Immature natural killer cell (primary cell): Measurements from ENCODE around the gene HIRA. TPM values are rescaled to one million over a fixed set of nuclear protein-coding genes. Genes with fewer than 3 reads are reported as not detected.
"Not testable (repeated sequence)": the region's sequence is repeated elsewhere in the genome, so short reads cannot be mapped to it uniquely, and the experiment has no call there.

Experiments
- DNase-seq, 3 donors: peaks; one replicate each; pipeline ENCODE4 v3.0.0; 2022; ENCODE audit warnings: mixed read lengths in 1 of 3
- H3K27ac Mint-ChIP-seq, 6 donors: one replicate each; pipeline ENCODE4 v1.8.0; 2020; ENCODE audit warnings: mixed read lengths in 6 of 6, mild to moderate bottlenecking in 5 of 6, inconsistent platforms in 4 of 6, moderate library complexity in 3 of 6
- H3K27me3 Mint-ChIP-seq, 3 donors: one replicate each; pipeline ENCODE4 v1.8.0; 2020 to 2021; ENCODE audit warnings: low read depth in 3 of 3, mild to moderate bottlenecking in 3 of 3, mixed read lengths in 3 of 3, moderate library complexity in 3 of 3, inconsistent platforms in 1 of 3
- H3K36me3 Mint-ChIP-seq, 3 donors: one replicate each; pipeline ENCODE4 v1.8.0; 2020; ENCODE audit warnings: mixed read lengths in 3 of 3, inconsistent platforms in 2 of 3, mild to moderate bottlenecking in 2 of 3
- H3K4me1 Mint-ChIP-seq, 2 donors: one replicate each; pipeline ENCODE4 v1.8.0; 2020; ENCODE audit warnings: inconsistent platforms in 2 of 2, mild to moderate bottlenecking in 2 of 2, mixed read lengths in 2 of 2, moderate library complexity in 1 of 2
- H3K4me3 Mint-ChIP-seq, 5 donors: one replicate each; pipeline ENCODE4 v1.8.0; 2020; ENCODE audit warnings: mild to moderate bottlenecking in 5 of 5, mixed read lengths in 5 of 5, inconsistent platforms in 3 of 5, moderate library complexity in 3 of 5
- H3K9me3 Mint-ChIP-seq, 6 donors: one replicate each; pipeline ENCODE4 v1.8.0; 2020; ENCODE audit warnings: mild to moderate bottlenecking in 6 of 6, mixed read lengths in 6 of 6, inconsistent platforms in 4 of 6, moderate library complexity in 3 of 6
- polyA plus RNA-seq, 3 donors: library from polyadenylated mRNA; unstranded; fragments of 300-500 nt; fragmentation: Illumina TruSeq; gene quantifications; one replicate each; pipeline ENCODE4 v1.2.3, GENCODE V29; 2021

The HIRA gene
- polyA plus RNA-seq, 3 donors from 2014 or later, result 4.3 to 11.5 (median 5.2) TPM

DNA sequence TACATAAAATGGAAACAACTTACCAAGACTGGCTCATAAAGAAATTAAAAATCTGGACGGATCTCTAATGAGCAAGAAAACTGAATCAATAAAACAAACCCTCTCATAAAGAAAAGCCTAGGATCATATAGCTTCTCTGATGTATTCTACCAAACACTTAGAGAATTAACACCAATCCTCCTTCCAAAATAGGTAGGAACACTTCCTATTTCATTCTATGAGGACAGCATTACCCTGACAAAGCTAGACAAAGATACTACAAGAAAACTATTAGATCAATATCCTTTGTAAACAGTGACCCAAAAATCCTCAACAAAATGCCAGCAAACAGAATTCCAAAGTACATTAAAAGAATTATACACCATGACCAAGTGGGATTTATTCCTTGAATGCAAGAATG lies 87.1 kb downstream of the HIRA start:
- H3K4me3 Mint-ChIP-seq, result no peak overlapping the region
- H3K27me3 Mint-ChIP-seq, result peaks cover 0 to 4% (median 2%) of the 10 kb centered on the region in 3 donors
- DNase-seq, result no peak
- no peaks in the 10 kb centered on the region for H3K9me3 Mint-ChIP-seq
- peak overlapping the region; percentile 3 to 79 (median 44) for H3K27ac Mint-ChIP-seq
- peaks cover 38 to 48% (median 38%) of the 10 kb centered on the region in 3 donors for H3K36me3 Mint-ChIP-seq
- peaks cover 5 to 40% of the 10 kb centered on the region in 2 donors for H3K4me1 Mint-ChIP-seq

GRCh38 chr22:19343470-19343869 lies 88.1 kb downstream of the HIRA start:
- Mint-ChIP-seq H3K27me3 (peaks cover 0 to 2% (median 2%) of the 10 kb centered on the region in 3 donors), H3K27ac (peak overlapping the region in 3 of 6 donors; percentile 9 to 79 (median 77))

GRCh38 chr22:19341500-19341899 lies 90.0 kb downstream of the HIRA start:
- Mint-ChIP-seq H3K27me3 (no peaks in the 10 kb centered on the region), H3K36me3 (peaks cover 61 to 65% (median 64%) of the 10 kb centered on the region in 3 donors), H3K27ac (peak overlapping the region in 4 of 6 donors; percentile 19 to 30 (median 23)), H3K9me3 (peaks cover 10 to 28% (median 24%) of the 10 kb centered on the region in 6 donors), H3K4me1 (peaks cover 5 to 46% of the 10 kb centered on the region in 2 donors), H3K4me3 (no peak overlapping the region)
- no peak for DNase-seq

More at GRCh38 chr22:19343470-19343869, 88.1 kb downstream of the HIRA start:
- Mint-ChIP-seq H3K9me3 (peaks cover 0 to 8% (median 5%) of the 10 kb centered on the region in 6 donors), H3K36me3 (peaks cover 45 to 54% (median 45%) of the 10 kb centered on the region in 3 donors), H3K4me3 (no peak overlapping the region), H3K4me1 (peaks cover 5 to 48% of the 10 kb centered on the region in 2 donors)
- DNase-seq, result no peak

DNA sequence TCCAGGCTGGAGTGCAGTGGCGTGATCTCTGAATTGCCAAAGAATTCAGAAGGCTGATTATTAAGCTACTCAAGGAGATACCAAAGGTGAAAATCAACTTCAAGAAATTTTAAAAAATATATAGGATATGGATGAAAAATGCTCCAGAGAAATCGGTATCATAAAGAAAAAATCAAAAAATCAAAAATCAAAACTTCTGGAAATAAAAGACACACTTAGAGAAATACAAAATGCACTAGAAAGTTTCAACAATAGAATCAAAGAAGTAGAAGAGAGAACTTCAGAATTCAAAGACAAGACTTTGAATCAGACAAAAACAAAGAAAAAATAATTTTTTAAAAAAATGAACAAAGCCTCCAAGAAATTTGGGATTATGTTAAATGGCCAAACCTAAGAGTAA lies 94.4 kb downstream of the HIRA start:
- Mint-ChIP-seq H3K4me1 (peaks cover 5 to 31% of the 10 kb centered on the region in 2 donors), H3K9me3 (peaks cover 27 to 67% (median 57%) of the 10 kb centered on the region in 6 donors), H3K36me3 (peaks cover 86 to 93% (median 89%) of the 10 kb centered on the region in 3 donors), H3K27ac (no peak overlapping the region), H3K27me3 (peaks cover 3 to 5% (median 4%) of the 10 kb centered on the region in 3 donors), H3K4me3 (no peak overlapping the region)
- no peak for DNase-seq

- Mint-ChIP-seq H3K36me3 (peaks cover 86 to 93% (median 90%) of the 10 kb centered on the region in 3 donors), H3K4me1 (peaks cover 2 to 24% of the 10 kb centered on the region in 2 donors), H3K4me3 (no peak overlapping the region), H3K27ac (peak overlapping the region in 1 of 6 donors; percentile 39), H3K27me3 (peaks cover 5 to 9% (median 6%) of the 10 kb centered on the region in 3 donors), H3K9me3 (peaks cover 30 to 73% (median 59%) of the 10 kb centered on the region in 6 donors)
- DNase-seq, result no peak
These were observed 95.1 kb downstream of the HIRA start for GRCh38 chr22:19336133-19337075.

DNA sequence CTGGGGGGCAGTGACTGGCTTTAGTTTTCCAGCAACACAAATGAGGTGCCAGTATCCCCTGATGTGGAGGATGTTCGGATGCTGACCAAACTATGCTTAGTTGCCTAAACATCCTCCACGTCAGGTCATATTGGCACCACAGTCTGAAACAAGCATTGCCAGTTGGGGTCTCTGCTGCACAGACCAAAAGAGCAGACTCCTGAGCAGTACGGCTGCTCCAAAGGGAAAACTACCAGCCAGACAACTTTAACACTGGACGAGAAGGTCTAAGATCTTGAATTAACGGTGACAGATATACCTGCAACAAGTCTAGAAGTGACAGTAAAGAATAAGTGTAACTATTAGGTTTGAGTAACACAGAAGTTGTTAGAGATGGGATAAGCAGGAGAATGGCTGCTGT lies 99.6 kb downstream of the HIRA start:
- Mint-ChIP-seq H3K4me3 (no peak overlapping the region), H3K27ac (no peak overlapping the region), H3K9me3 (peaks cover 20 to 61% (median 41%) of the 10 kb centered on the region in 6 donors), H3K36me3 (peaks cover 71 to 83% (median 83%) of the 10 kb centered on the region in 3 donors), H3K27me3 (peaks cover 7 to 16% (median 8%) of the 10 kb centered on the region in 3 donors), H3K4me1 (peaks cover 0 to 1% of the 10 kb centered on the region in 2 donors)
- no peak for DNase-seq

GRCh38 chr22:19331474-19331873 lies 100.1 kb downstream of the HIRA start:
- no peak for DNase-seq
- no peak overlapping the region for H3K4me3 Mint-ChIP-seq

DNA sequence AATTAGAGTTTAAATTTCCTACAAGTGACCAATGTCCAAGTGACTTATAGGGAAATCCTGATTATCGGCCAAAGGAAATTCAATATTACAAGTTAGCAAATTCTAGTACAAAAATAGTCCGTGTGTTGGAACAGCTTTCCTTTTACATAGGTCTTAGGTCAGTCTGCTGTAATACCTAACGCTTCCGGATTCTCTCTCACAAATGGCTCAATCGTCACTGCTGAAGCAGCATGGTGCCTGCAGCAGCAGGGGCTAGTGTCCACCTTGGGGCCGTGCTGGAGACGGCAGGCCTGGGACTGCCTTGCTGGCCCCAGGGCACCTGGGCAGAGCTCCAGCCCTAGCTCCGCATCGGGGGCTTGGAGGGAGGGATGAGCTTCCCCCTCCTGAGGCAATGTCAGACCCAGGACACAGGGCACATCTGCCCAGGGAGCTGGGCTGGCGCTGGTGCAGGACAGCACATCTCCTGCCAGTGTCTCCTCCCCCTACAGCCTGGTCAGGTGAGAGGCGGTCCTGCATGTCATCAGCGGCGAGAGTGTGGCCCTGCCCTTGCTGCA lies 100.6 kb downstream of the HIRA start:
- Mint-ChIP-seq H3K27me3 (peaks cover 7 to 19% (median 8%) of the 10 kb centered on the region in 3 donors), H3K9me3 (peaks cover 21 to 57% (median 34%) of the 10 kb centered on the region in 6 donors)

More at GRCh38 chr22:19331474-19331873, 100.1 kb downstream of the HIRA start:
- peaks cover 7 to 16% (median 8%) of the 10 kb centered on the region in 3 donors for H3K27me3 Mint-ChIP-seq
- peaks cover 0 to 1% of the 10 kb centered on the region in 2 donors for H3K4me1 Mint-ChIP-seq
- H3K36me3 Mint-ChIP-seq, result peaks cover 67 to 78% (median 78%) of the 10 kb centered on the region in 3 donors
- H3K9me3 Mint-ChIP-seq, result peaks cover 20 to 57% (median 37%) of the 10 kb centered on the region in 6 donors
- peak overlapping the region in 2 of 6 donors; percentile 12 to 40 for H3K27ac Mint-ChIP-seq

GRCh38 chr22:19330205-19330604 lies 101.3 kb downstream of the HIRA start:
- not testable (repeated sequence) for H3K4me1 Mint-ChIP-seq, DNase-seq, H3K27ac Mint-ChIP-seq, H3K4me3 Mint-ChIP-seq
- Mint-ChIP-seq H3K9me3 (peaks cover 17 to 50% (median 27%) of the 10 kb centered on the region in 6 donors), H3K36me3 (peaks cover 60 to 67% (median 66%) of the 10 kb centered on the region in 3 donors), H3K27me3 (peaks cover 7 to 19% (median 8%) of the 10 kb centered on the region in 3 donors)

More for the DNA sequence above, 100.6 kb downstream of the HIRA start:
- peaks cover 0 to 1% of the 10 kb centered on the region in 2 donors for H3K4me1 Mint-ChIP-seq
- no peak overlapping the region for H3K4me3 Mint-ChIP-seq
- peaks cover 67 to 73% (median 73%) of the 10 kb centered on the region in 3 donors for H3K36me3 Mint-ChIP-seq
- H3K27ac Mint-ChIP-seq, result peak overlapping the region in 2 of 6 donors; percentile 12 to 40
- DNase-seq, result no peak

GRCh38 chr22:19329454-19329853 lies 102.1 kb downstream of the HIRA start:
- Mint-ChIP-seq H3K9me3 (peaks cover 13 to 49% (median 24%) of the 10 kb centered on the region in 6 donors), H3K27me3 (peaks cover 7 to 19% (median 8%) of the 10 kb centered on the region in 3 donors), H3K4me3 (no peak overlapping the region), H3K36me3 (peaks cover 54 to 60% (median 60%) of the 10 kb centered on the region in 3 donors), H3K4me1 (peaks cover 0 to 1% of the 10 kb centered on the region in 2 donors), H3K27ac (no peak overlapping the region)
- DNase-seq, result no peak

- no peak for DNase-seq
- H3K27ac Mint-ChIP-seq, result no peak overlapping the region
- H3K36me3 Mint-ChIP-seq, result peaks cover 21 to 33% (median 22%) of the 10 kb centered on the region in 3 donors
- H3K27me3 Mint-ChIP-seq, result peaks cover 0 to 10% (median 2%) of the 10 kb centered on the region in 3 donors
- no peaks in the 10 kb centered on the region for H3K4me1 Mint-ChIP-seq
- H3K4me3 Mint-ChIP-seq, result no peak overlapping the region
- peaks cover 0 to 21% (median 5%) of the 10 kb centered on the region in 6 donors for H3K9me3 Mint-ChIP-seq
These were observed 106.1 kb downstream of the HIRA start for GRCh38 chr22:19325296-19325948.

DNA sequence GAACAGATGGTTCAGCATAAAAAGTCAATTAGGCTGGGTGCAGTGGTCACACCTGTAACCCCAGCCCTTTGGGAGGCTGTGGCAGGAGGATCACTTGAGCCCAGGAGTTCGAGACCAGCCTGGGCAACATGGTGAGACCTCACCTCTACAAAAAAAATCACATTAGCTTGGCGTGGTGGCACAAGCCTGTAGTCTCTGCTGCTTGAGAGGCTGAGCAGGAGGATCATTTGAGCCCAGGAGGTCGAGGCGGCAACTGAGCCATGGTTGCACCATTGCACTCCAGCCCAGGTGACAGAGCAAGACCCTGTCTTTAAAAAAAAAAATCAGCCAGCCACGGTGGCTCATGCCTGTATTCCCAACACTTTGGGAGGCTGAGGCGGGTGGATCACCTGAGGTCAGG lies 108.1 kb downstream of the HIRA start:
- Mint-ChIP-seq H3K9me3 (peaks cover 9 to 26% (median 15%) of the 10 kb centered on the region in 6 donors), H3K36me3 (peaks cover 7 to 26% (median 9%) of the 10 kb centered on the region in 3 donors)
- H3K27ac Mint-ChIP-seq, H3K27me3 Mint-ChIP-seq, DNase-seq, H3K4me3 Mint-ChIP-seq, H3K4me1 Mint-ChIP-seq: not testable (repeated sequence)

GRCh38 chr22:19321757-19322156 lies 109.8 kb downstream of the HIRA start:
- Mint-ChIP-seq H3K9me3 (peaks cover 13 to 36% (median 23%) of the 10 kb centered on the region in 6 donors), H3K4me3 (no peak overlapping the region), H3K27me3 (peaks cover 2 to 6% (median 4%) of the 10 kb centered on the region in 3 donors), H3K36me3 (peaks cover 8 to 20% (median 11%) of the 10 kb centered on the region in 3 donors), H3K4me1 (no peaks in the 10 kb centered on the region), H3K27ac (no peak overlapping the region)
- DNase-seq, result no peak
